Hematopoietic multipotent progenitor cell treated with erythropoietin and hydrocortisone succinate and interleukin-3 and kit ligand, for 6 days (in vitro differentiated cells): ENCODE results near the gene EIF3F.

Experiments
- DNase-seq: peaks from one replicate; pipeline ENCODE4 v3.0.0-alpha.2; 2015

EIF3F gene

DNA sequence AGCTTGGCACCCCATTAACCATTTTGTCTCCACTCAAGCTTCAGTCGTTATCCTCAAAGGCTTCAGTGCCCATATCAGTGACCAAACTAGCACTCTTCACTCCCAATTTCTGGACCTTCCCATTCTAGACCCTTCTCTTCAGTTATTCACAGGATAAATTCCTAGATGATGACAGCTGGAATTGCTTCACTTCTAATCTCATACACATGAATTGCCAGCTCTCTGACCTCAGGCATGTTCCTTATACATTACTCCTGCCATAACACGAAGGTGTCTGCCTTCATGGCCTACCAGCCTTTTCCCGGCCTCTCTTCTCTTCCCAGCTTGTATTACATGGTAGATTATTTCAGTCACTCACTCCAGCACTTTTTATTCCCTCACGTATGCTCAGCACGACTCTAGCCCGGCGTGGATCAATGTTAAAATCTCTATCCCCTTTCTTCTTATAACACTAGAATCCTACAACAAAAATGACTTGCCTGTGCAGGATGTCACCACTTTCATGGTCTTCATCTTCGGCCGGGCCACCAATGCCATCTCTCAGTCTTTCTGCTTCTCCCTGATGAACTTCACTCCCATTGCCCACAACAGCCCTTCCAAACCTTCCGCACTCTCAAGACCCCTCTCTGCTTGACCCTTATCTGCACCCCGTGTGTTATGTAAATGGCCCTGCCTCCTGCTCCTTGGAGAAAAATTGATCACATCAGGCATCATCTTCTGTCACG, 36.9 kb downstream of the EIF3F start:
- no peak for DNase-seq

GRCh38 chr11:8025123-8025522, 38.0 kb downstream of the EIF3F start:
- DNase-seq, result no peak

DNA sequence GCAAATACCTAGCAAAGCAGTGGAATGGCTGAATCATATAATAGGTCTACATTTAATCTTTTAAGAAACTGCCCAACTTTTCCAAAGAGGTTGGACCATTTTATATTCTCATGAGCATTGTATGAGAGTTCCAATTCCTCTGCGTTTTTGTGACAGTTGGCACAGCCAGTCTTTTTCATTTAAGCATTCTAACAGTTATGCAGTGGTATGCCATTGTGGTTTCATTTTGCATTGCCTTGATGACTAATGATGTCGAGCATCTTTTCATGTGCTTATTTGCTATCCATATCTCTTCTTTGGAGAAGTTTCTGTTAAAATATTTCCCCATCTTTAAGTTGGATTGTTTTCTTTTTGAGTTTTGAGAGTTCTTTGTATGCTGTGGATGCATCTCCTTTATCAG, 38.7 kb downstream of the EIF3F start:
- DNase-seq, result no peak

DNA sequence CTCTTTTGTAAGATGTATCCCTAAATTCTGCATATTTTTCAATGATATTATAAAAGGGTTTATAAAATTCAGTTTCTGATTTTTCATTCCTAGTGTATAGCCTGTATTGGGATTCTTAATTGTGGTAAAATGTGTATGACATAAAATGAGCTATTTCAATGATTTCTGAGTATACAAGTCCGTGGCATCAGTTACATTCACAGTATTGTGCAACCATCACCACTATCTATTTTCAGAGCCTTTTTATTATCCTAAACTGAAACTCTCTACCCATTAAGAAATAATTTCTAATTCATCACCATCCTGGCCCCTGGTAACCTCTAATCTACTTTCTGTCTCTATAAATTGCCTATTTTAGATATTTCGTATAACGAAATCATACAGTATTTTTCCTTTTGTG, 39.8 kb downstream of the EIF3F start:
- no peak for DNase-seq

DNA sequence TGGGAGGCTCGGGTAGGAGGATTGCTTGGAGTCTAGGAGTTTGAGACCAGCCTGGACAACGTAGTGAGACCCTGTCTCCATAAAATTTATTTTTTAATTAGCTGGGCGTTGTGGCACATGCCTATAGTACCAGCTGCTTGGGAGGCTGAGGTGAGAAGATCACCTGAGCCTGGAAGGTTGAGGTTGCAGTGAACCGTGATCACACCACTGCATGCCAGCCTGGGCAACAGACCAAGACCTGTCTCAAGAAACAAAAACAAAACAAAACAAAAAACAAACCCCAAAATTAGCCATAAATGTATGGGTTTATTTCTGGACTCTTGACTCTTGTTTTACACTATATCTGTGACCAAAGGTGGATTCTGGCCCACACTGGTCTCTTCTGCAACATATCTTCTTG, 41.6 kb downstream of the EIF3F start:
- no peak for DNase-seq

DNA sequence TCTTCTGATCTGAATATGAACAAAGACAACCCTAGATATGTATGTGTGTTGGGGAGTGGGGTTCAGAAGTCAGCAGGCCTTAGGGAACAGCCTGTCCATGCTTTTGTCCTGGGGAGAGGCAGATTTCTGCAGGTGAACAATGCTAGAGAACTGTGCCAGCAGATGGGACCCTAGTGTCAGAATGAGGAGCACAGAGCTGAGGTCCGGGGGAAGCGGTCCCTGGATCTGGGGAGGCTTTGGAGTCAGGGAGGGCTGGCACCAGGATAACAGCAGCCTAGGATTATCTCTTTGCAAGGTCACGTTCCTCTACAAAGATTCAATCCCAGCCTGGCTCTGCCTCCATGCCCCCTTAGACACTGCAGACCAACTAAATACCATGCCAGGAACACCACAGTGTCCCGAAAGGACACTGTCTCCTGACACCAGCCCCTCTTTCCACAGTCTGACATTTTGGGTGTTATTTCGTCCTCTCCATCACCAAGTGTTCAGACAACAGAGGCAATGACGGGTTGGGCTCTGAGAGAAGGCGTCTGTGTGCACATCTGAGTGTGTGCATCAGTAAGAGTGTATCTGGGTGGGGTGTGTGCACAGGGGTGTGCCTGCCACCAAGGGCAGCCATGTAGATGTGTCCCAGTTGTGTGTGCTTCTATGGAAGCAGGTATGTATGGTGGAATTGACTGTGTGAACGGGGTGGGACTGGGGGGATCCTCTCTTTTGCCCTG, 43.5 kb downstream of the EIF3F start:
- no peak for DNase-seq

DNA sequence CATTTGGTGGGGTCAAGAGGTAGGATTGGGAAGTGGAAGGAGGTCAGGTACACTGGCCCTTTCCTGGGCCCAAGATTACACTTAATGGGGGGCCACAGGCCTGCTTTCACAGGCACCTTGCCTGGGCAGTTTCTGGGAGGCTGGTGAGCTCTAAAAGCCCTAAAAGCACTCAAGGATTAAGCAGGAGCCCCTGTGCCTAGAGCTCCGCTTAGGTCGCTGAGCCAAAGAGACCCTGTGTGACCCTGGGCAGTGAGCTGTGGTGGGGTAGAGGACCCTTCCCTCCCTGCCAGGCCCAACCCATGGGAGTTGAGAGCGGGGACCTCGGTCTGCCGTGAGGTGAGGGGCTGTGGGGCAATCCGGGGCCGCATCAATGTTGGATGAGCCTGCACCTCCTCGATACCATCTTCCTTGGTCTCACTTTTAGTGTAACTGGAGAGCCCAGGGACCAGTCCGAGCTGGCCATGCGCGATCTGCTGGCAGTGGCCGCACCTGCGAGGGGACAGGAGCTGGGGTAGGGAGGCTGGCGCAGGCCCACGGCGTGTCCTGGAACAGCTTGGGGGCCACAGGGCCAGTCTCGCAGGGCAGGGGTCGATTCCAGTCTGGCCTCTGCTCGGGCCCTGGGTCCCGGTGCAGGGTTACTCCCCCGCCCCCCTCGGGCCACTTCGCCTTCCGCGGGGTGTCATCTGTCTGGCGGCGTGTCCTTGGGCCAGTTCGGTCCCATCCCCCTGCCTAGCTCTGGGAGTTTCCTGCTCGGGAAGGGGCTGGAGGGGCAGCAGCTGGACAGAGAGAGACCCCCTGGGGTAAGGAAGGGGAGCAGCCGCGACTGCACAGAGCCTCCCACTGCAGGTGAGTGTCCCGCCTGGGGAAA, 44.3 kb downstream of the EIF3F start:
- no peak for DNase-seq

GRCh38 chr11:8032122-8032521, 45.0 kb downstream of the EIF3F start:
- DNase-seq, result no peak

GRCh38 chr11:8032576-8033304, 45.6 kb downstream of the EIF3F start:
- DNase-seq, result no peak

DNA sequence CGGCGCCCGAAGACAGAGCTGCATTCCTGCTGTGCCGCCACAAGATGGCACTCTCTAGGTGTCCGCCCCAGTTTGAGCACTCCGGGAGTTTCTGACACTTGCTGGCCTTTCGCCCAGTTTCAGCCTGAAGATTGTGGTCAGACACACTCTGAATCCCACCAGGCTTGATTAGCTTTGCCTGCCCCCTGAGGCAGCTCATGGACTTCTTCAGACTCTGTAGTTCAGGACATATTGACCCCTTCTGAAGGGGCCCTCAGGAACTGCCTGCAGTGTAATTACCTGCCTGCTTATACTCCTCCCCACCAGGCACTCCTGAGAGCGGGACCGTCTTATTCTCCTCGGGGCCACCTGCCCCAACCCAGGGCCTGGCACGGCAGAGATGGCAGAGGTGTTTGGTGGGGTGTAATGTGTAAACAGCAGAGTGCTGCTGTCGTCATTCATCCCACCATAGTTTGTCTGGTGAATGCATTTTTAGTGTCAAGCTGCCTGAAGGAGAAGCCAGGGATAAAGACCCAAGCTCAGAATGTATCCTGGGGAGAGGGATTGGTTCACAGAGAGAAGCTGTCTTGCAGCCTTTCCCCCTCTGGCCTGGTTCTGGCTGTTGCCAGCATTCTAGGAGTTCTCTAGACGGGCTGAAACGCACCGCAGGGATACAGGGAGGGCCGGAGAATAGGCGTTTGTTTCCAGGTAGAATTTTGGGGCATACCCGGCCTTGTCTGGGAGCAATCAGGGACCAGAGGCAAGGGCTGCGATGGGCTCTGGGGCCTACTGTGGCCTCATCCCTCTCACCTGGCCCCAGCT, 46.4 kb downstream of the EIF3F start:
- DNase-seq, result peak; percentile 89

- DNase-seq, result no peak
These were observed 47.0 kb downstream of the EIF3F start for GRCh38 chr11:8034106-8034585.

DNA sequence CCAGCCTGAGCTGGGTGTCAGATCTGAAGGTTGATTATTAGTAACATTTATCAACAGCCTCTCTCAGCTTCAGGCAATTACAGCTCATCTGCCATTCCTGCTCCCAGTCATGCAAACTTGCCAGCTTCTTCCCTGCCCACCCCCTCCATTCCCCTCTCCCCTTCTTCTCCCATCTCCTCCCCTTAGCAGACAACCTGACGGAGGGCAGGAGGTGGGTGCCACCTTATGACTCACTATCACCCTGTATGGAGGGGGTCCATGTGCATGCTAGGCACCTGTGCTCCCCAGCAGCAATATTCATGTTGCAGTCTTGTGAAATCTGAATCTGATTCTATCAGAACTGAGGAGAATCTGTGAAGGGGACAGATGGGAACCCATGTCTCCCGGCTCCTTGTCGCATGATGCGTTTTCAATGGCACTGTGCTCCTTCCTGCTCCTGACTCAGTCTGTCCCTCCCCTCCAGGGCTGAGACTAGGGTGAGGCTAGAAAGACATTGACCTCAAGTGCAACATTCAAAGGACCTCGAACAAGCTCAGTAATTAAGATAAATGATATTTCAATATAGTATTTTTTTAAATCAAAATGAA, 47.6 kb downstream of the EIF3F start:
- DNase-seq, result no peak

GRCh38 chr11:8035200-8035855, 48.2 kb downstream of the EIF3F start:
- DNase-seq, result no peak

DNA sequence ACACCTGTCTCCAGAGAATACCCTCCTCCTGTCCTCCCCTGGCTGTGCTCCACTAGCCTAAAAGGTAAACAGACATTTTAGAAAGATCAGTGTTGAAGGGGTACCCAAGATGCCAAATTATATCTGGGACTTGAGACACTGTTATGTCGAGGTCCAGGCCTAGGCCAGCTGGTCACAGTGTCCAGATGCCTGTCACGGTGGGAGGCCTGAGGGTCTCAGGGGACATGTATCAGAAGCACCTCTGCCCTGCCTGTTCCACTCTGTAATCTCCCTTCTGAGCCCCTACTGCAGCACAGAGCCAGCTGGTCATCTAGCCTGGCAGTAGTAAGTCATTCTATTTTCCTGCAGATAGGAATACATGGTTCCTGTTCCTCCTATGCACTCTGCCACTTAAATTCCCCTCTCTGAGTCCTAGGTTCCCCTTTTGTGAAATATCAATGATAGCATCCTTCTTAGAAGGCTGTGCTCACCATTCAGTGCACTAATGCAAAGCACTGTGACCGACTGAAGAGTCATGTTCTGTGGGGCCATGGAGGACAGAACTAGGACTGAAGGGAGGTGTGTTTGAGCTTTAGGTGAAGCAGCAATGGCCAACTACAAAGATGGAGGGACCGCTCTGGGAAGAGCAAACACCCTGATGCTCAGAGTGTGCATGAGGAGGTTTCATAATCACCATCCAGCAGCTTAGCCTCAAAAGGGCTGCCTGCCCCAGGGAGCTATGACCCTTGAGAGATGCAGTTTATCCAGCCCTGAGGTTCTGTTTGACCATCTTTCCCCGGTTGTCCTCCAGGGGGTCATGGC, 49.1 kb downstream of the EIF3F start:
- no peak for DNase-seq

- no peak for DNase-seq
These were observed 49.8 kb downstream of the EIF3F start for GRCh38 chr11:8036986-8037385.

DNA sequence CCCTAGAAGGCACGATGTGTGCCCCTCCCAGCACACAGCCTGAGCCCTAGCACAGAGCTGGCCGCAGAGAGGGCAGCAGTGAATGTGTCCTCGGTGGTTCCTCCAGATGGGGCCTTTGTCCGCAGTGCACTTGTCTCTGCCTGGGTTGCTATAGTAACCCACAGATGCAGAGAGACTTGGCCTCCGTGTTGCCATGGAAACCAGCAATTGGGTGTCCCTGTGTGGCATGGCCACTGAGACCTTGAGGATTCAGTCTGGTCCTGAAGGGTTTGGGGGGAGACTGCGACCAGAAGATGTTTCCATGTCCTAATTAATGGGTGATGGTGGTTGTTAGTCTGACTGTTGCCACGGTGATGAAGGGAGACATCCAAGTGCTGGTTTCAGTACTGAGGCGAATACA, 51.3 kb downstream of the EIF3F start:
- no peak for DNase-seq

- no peak for DNase-seq
These were observed 51.8 kb downstream of the EIF3F start for GRCh38 chr11:8038811-8039529.

- DNase-seq, result no peak
These were observed 52.6 kb downstream of the EIF3F start for GRCh38 chr11:8039530-8040260.
